HepG2 (cell line): ENCODE data around the gene CCL16. TPM values are rescaled to one million over a fixed set of nuclear protein-coding genes. Genes with fewer than 3 reads are reported as not detected.

Experiments
- HOXA7 ChIP-seq: sonication (generic); formaldehyde crosslinking; IDR thresholded peaks from 2 replicates; pipeline ENCODE4 v1.8.1; 2022; ENCODE audit warnings: mild to moderate bottlenecking, missing genetic modification reagents, moderate library complexity
- NKX3-1 ChIP-seq: sonication (generic); formaldehyde crosslinking; IDR thresholded peaks from 2 replicates; pipeline ENCODE4 v1.5.0; 2020; ENCODE audit warnings: missing genetic modification reagents
- ZNF143 ChIP-seq: sonication (generic); formaldehyde crosslinking; IDR thresholded peaks from 2 replicates; pipeline ENCODE4 v1.4.0; 2020; ENCODE audit warnings: missing genetic modification reagents
- ZNF468 ChIP-seq: sonication (generic); formaldehyde crosslinking; IDR thresholded peaks from 2 replicates; pipeline ENCODE4 v1.8.0; 2022; ENCODE audit warnings: mild to moderate bottlenecking, moderate library complexity, missing genetic modification reagents
- ZNF598 ChIP-seq: sonication (generic); formaldehyde crosslinking; IDR thresholded peaks from 2 replicates; pipeline ENCODE4 v1.5.1; 2020; ENCODE audit warnings: mild to moderate bottlenecking, missing genetic modification reagents, borderline replicate concordance
- ZNF747 ChIP-seq: sonication (generic); formaldehyde crosslinking; IDR thresholded peaks from 2 replicates; pipeline ENCODE4 v1.8.1; 2023; ENCODE audit warnings: missing genetic modification reagents, mild to moderate bottlenecking, borderline replicate concordance
- polyA plus RNA-seq, 8 experiments: library from polyadenylated mRNA; depleted of rRNA in 3 of 8; stranded (reverse) in 7 of 8; unstranded in 1 of 8; fragments of >200 nt; fragmentation: Illumina TruSeq in 4 of 8; extraction: Trizol in 4 of 8; gene quantifications; 2 replicates each; pipeline versions ENCODE4 v1.2.1 to v1.2.3, GENCODE V29; 2011 to 2016; ENCODE audit warnings: low read depth in 4 of 8, missing spikeins in 1 of 8, mixed read lengths in 1 of 8; ENCODE audit not compliant: insufficient read depth in 1 of 8
- total RNA-seq, 5 experiments: library from RNA; depleted of rRNA; stranded (reverse); fragments of >200 nt; fragmentation: Illumina TruSeq; extraction: Trizol; gene quantifications; 2 replicates each; pipeline ENCODE4 v1.2.3, GENCODE V29; 2016; ENCODE audit warnings: low read depth in 1 of 5
- TF ChIP-seq, protein P1 (sequence below): sonication (generic); formaldehyde crosslinking; IDR thresholded peaks from 2 replicates; pipeline ENCODE4 v1.4.0; 2020; ENCODE audit warnings: missing genetic modification reagents
- TF ChIP-seq, protein P2 (sequence below): sonication (generic); formaldehyde crosslinking; conservative IDR thresholded peaks from 2 replicates; pipeline ENCODE4 v1.8.0; 2022; ENCODE audit warnings: missing genetic modification reagents
- TF ChIP-seq, protein P3 (sequence below): sonication (generic); formaldehyde crosslinking; IDR thresholded peaks from 2 replicates; pipeline ENCODE4 v1.4.0; 2020; ENCODE audit warnings: missing genetic modification reagents, borderline replicate concordance
- TF ChIP-seq, protein P4 (sequence below): sonication (generic); formaldehyde crosslinking; IDR thresholded peaks from 2 replicates; pipeline ENCODE4 v1.4.0; 2020; ENCODE audit warnings: missing genetic modification reagents, borderline replicate concordance
- TF ChIP-seq, protein P5 (sequence below): sonication (generic); formaldehyde crosslinking; IDR thresholded peaks from 2 replicates; pipeline ENCODE4 v1.5.0; 2020; ENCODE audit warnings: missing genetic modification reagents

CCL16 gene
- total and polyA plus RNA-seq, 2 of the 13 experiments (the other 11 are each of a cell fraction or from before 2014, with no cell fraction given), result 2.0 to 14.7 TPM

DNA sequence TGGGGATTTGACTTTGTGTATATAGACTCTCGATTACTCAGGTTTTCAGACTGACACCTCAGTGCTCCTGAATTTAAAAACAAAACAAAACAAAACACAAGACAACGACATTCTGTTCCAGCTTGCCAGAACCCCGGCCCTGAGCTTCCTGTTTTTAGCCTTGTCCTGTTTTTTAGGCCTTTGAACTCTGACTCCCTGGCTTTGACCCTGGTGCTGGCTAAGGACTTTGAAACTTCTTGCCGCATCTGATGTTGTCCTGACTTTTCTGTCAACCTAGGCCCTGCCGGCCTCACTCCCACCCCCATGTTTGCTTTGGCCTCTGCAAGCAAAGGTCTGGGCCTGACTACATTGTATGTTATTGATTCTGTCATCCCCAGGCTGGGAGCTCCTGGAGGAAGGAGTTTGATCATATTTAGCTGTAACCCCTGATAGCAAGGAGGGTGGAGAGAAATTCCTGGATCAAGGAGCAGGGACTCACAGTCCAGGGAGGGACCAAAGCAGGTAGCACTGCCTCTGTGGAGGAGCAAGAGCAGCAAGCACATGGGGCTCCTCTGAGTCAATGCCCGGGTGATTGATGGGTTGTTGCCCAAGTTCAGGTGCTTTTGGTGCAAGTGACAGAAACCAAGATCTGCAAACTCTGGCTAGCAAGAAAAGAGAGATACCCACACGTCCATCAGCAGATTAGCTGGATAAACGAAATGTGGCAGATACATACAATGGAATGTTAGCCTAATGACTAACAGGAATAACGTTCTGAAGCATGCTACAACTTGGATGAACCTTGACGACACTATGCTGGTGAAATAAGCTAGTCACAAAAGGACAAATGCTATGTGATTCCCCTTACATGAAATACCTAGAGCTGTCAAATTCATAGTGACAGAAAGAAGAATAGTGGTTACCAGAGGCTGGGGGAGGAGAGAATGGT is 7.7 kb downstream of the CCL16 start (continued):
- peak; percentile 20 for TF ChIP-seq ZNF747 (CRISPR knock-in tag)
- TF ChIP-seq ZNF598, result no peak; the same call in 1 of the 2 replicates
- TF ChIP-seq, protein P1, sequence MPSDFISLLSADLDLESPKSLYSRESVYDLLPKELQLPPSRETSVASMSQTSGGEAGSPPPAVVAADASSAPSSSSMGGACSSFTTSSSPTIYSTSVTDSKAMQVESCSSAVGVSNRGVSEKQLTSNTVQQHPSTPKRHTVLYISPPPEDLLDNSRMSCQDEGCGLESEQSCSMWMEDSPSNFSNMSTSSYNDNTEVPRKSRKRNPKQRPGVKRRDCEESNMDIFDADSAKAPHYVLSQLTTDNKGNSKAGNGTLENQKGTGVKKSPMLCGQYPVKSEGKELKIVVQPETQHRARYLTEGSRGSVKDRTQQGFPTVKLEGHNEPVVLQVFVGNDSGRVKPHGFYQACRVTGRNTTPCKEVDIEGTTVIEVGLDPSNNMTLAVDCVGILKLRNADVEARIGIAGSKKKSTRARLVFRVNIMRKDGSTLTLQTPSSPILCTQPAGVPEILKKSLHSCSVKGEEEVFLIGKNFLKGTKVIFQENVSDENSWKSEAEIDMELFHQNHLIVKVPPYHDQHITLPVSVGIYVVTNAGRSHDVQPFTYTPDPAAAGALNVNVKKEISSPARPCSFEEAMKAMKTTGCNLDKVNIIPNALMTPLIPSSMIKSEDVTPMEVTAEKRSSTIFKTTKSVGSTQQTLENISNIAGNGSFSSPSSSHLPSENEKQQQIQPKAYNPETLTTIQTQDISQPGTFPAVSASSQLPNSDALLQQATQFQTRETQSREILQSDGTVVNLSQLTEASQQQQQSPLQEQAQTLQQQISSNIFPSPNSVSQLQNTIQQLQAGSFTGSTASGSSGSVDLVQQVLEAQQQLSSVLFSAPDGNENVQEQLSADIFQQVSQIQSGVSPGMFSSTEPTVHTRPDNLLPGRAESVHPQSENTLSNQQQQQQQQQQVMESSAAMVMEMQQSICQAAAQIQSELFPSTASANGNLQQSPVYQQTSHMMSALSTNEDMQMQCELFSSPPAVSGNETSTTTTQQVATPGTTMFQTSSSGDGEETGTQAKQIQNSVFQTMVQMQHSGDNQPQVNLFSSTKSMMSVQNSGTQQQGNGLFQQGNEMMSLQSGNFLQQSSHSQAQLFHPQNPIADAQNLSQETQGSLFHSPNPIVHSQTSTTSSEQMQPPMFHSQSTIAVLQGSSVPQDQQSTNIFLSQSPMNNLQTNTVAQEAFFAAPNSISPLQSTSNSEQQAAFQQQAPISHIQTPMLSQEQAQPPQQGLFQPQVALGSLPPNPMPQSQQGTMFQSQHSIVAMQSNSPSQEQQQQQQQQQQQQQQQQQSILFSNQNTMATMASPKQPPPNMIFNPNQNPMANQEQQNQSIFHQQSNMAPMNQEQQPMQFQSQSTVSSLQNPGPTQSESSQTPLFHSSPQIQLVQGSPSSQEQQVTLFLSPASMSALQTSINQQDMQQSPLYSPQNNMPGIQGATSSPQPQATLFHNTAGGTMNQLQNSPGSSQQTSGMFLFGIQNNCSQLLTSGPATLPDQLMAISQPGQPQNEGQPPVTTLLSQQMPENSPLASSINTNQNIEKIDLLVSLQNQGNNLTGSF (CRISPR knock-in tag), result no peak
- TF ChIP-seq, protein P2, sequence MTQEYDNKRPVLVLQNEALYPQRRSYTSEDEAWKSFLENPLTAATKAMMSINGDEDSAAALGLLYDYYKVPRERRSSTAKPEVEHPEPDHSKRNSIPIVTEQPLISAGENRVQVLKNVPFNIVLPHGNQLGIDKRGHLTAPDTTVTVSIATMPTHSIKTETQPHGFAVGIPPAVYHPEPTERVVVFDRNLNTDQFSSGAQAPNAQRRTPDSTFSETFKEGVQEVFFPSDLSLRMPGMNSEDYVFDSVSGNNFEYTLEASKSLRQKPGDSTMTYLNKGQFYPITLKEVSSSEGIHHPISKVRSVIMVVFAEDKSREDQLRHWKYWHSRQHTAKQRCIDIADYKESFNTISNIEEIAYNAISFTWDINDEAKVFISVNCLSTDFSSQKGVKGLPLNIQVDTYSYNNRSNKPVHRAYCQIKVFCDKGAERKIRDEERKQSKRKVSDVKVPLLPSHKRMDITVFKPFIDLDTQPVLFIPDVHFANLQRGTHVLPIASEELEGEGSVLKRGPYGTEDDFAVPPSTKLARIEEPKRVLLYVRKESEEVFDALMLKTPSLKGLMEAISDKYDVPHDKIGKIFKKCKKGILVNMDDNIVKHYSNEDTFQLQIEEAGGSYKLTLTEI (CRISPR knock-in tag), result no peak
- TF ChIP-seq, protein P3, sequence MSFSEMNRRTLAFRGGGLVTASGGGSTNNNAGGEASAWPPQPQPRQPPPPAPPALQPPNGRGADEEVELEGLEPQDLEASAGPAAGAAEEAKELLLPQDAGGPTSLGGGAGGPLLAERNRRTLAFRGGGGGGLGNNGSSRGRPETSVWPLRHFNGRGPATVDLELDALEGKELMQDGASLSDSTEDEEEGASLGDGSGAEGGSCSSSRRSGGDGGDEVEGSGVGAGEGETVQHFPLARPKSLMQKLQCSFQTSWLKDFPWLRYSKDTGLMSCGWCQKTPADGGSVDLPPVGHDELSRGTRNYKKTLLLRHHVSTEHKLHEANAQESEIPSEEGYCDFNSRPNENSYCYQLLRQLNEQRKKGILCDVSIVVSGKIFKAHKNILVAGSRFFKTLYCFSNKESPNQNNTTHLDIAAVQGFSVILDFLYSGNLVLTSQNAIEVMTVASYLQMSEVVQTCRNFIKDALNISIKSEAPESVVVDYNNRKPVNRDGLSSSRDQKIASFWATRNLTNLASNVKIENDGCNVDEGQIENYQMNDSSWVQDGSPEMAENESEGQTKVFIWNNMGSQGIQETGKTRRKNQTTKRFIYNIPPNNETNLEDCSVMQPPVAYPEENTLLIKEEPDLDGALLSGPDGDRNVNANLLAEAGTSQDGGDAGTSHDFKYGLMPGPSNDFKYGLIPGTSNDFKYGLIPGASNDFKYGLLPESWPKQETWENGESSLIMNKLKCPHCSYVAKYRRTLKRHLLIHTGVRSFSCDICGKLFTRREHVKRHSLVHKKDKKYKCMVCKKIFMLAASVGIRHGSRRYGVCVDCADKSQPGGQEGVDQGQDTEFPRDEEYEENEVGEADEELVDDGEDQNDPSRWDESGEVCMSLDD, result no peak; the same call in 1 of the 2 replicates
- TF ChIP-seq NKX3-1 (CRISPR knock-in tag), result no peak
- TF ChIP-seq, protein P4, sequence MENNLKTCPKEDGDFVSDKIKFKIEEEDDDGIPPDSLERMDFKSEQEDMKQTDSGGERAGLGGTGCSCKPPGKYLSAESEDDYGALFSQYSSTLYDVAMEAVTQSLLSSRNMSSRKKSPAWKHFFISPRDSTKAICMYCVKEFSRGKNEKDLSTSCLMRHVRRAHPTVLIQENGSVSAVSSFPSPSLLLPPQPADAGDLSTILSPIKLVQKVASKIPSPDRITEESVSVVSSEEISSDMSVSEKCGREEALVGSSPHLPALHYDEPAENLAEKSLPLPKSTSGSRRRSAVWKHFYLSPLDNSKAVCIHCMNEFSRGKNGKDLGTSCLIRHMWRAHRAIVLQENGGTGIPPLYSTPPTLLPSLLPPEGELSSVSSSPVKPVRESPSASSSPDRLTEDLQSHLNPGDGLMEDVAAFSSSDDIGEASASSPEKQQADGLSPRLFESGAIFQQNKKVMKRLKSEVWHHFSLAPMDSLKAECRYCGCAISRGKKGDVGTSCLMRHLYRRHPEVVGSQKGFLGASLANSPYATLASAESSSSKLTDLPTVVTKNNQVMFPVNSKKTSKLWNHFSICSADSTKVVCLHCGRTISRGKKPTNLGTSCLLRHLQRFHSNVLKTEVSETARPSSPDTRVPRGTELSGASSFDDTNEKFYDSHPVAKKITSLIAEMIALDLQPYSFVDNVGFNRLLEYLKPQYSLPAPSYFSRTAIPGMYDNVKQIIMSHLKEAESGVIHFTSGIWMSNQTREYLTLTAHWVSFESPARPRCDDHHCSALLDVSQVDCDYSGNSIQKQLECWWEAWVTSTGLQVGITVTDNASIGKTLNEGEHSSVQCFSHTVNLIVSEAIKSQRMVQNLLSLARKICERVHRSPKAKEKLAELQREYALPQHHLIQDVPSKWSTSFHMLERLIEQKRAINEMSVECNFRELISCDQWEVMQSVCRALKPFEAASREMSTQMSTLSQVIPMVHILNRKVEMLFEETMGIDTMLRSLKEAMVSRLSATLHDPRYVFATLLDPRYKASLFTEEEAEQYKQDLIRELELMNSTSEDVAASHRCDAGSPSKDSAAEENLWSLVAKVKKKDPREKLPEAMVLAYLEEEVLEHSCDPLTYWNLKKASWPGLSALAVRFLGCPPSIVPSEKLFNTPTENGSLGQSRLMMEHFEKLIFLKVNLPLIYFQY (CRISPR knock-in tag), result no peak; the same call in 1 of the 2 replicates
- TF ChIP-seq HOXA7 (CRISPR knock-in tag), result no peak
- 0 out of 2 replicates have a peak, but pooled peaks have one; percentile 14 for TF ChIP-seq ZNF143
- no peak for TF ChIP-seq ZNF468 (CRISPR knock-in tag)
- TF ChIP-seq, protein P5, sequence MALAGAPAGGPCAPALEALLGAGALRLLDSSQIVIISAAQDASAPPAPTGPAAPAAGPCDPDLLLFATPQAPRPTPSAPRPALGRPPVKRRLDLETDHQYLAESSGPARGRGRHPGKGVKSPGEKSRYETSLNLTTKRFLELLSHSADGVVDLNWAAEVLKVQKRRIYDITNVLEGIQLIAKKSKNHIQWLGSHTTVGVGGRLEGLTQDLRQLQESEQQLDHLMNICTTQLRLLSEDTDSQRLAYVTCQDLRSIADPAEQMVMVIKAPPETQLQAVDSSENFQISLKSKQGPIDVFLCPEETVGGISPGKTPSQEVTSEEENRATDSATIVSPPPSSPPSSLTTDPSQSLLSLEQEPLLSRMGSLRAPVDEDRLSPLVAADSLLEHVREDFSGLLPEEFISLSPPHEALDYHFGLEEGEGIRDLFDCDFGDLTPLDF (CRISPR knock-in tag), result no peak
